Measurements from ENCODE around the gene CABP5.

GRCh38 chr19:48023011-48023410 lies 20.9 kb downstream of the CABP5 start:
- TF ChIP-seq CTCF (IDR thresholded peaks at IDR 0.05; ENCODE audit: borderline replicate concordance, extremely low read depth, low read length, poor library complexity, severe bottlenecking) (no peak), EZH2 (IDR thresholded peaks at IDR 0.05; ENCODE audit: borderline replicate concordance, low read depth, low read length, severe bottlenecking) (no peak)
